OCI-LY7 (cell line): ENCODE results near the gene PTCRA. TPM values are rescaled to one million over a fixed set of nuclear protein-coding genes. Genes with fewer than 3 reads are reported as not detected.

Source experiments
- BruUV-seq: library from RNA; stranded (reverse); fragments of 400-500 nt; replicated peaks from 2 replicates; lab custom pipeline; 2021; lab: Mats Ljungman, UMichigan
- CTCF ChIA-PET: fragments of 300-600 bp; sonication (Branson Sonifier 250); formaldehyde crosslinking; loops from one replicate; lab custom pipeline; 2022; ENCODE audit warnings: antibody characterized with exemption; ENCODE audit not compliant: unreplicated experiment; lab: Charles Lee
- POLR2A ChIA-PET: fragments of 300-600 bp; sonication (Branson Sonifier 250); formaldehyde crosslinking; loops from one replicate; lab custom pipeline; 2022; ENCODE audit warnings: antibody characterized with exemption; lab: Charles Lee
- DNase-seq: peaks from one replicate; pipeline ENCODE4 v3.0.0-alpha.2; 2015; ENCODE audit warnings: low spot score
- H2AFZ ChIP-seq: fragments of 200-600 bp; sonication (generic), shearing (Covaris generic); 2 replicates; pipeline ENCODE4 v1.6.1; 2014; ENCODE audit warnings: mild to moderate bottlenecking, antibody characterized with exemption, low read length, moderate library complexity
- H3K27ac ChIP-seq: fragments of 200-600 bp; sonication (generic); 2 replicates; pipeline ENCODE4 v1.5.1; 2014; ENCODE audit warnings: mixed run types, low read depth, mild to moderate bottlenecking, moderate library complexity, low read length, inconsistent platforms; ENCODE audit not compliant: poor library complexity, severe bottlenecking
- H3K36me3 ChIP-seq: fragments of 200-600 bp; sonication (generic); 2 replicates; pipeline ENCODE4 v1.6.1; 2014; ENCODE audit warnings: mild to moderate bottlenecking, antibody characterized with exemption, low read length, moderate library complexity, mixed read lengths; ENCODE audit not compliant: insufficient read depth
- H3K4me1 ChIP-seq: fragments of 200-600 bp; sonication (generic); 2 replicates; pipeline ENCODE4 v1.5.1; 2014; ENCODE audit warnings: mild to moderate bottlenecking, low read length; ENCODE audit not compliant: insufficient read depth, poor library complexity, severe bottlenecking
- H3K4me2 ChIP-seq: fragments of 200-600 bp; sonication (generic); 2 replicates; pipeline ENCODE4 v1.6.1; 2014; ENCODE audit warnings: mild to moderate bottlenecking, low read length
- H3K4me3 ChIP-seq: fragments of 200-600 bp; sonication (generic); 2 replicates; pipeline ENCODE4 v1.5.1; 2014; ENCODE audit warnings: mild to moderate bottlenecking, low read depth, low read length; ENCODE audit not compliant: poor library complexity, severe bottlenecking
- H3K79me2 ChIP-seq: fragments of 200-600 bp; sonication (generic); 2 replicates; pipeline ENCODE4 v1.6.1; 2016; ENCODE audit warnings: low read depth, mild to moderate bottlenecking, low read length, moderate library complexity, mixed read lengths; ENCODE audit not compliant: insufficient read depth
- H3K9me2 ChIP-seq: fragments of 200-600 bp; sonication (generic); 2 replicates; pipeline ENCODE4 v1.6.1; 2016; ENCODE audit warnings: mild to moderate bottlenecking, low read length, mixed read lengths; ENCODE audit not compliant: insufficient read depth
- H3K9me3 ChIP-seq: fragments of 200-600 bp; sonication (generic); 2 replicates; pipeline ENCODE4 v1.6.1; 2014; ENCODE audit warnings: mild to moderate bottlenecking, mixed run types, low read length, mixed read lengths
- H4K20me1 ChIP-seq: fragments of 200-600 bp; sonication (generic); 2 replicates; pipeline ENCODE4 v1.6.1; 2014; ENCODE audit warnings: mild to moderate bottlenecking, antibody characterized with exemption, low read length, moderate library complexity, mixed read lengths; ENCODE audit not compliant: insufficient read depth
- EZH2phosphoT487 ChIP-seq: fragments of 200-600 bp; sonication (generic); IDR thresholded peaks from 2 replicates; pipeline ENCODE4 v1.6.1; 2018; ENCODE audit warnings: low read depth, borderline replicate concordance, mild to moderate bottlenecking, mixed run types, antibody characterized with exemption, low read length, moderate library complexity, mixed read lengths
- intact Hi-C: fragments of 100-400 bp; cut with micrococcal nuclease; formaldehyde crosslinking; loops from one replicate; pipeline ENCODE4 v1.10.0; 2022; ENCODE audit not compliant: unreplicated experiment
- total RNA-seq, 2 experiments: library from RNA; depleted of rRNA in 1 of 2; stranded (reverse); fragments of >200 nt in 1 of 2; shearing (Covaris generic) in 1 of 2; gene quantifications; 2 replicates each; pipeline ENCODE4 v1.2.3, GENCODE V29; 2014 to 2022
- TF ChIP-seq, protein P1 (sequence below): fragments of 200-600 bp; sonication (generic); conservative IDR thresholded peaks from 2 replicates; pipeline ENCODE4 v1.5.1; 2014; ENCODE audit warnings: mild to moderate bottlenecking, antibody characterized with exemption, low read length, moderate library complexity, mixed read lengths

The PTCRA gene
- total RNA-seq, 2 experiments from 2014 or later, result 0.85 to 0.91 TPM

- Histone ChIP-seq H3K36me3 (peaks cover 20% of the 10 kb centered on the region), H3K27ac (no peak overlapping the region), H3K4me2 (no peak overlapping the region), H3K9me2 (no peaks in the 10 kb centered on the region), H2AFZ (no peak overlapping the region), H3K4me3 (no peak overlapping the region), H3K9me3 (no peaks in the 10 kb centered on the region), H4K20me1 (no peaks in the 10 kb centered on the region), H3K4me1 (no peaks in the 10 kb centered on the region), H3K79me2 (no peaks in the 10 kb centered on the region)
- POLR2A ChIA-PET, result interaction anchor here (0.6 kb wide), 1 partner anchor 65 kb away, joined by 3 read pairs; no protein-coding TSS in a partner anchor
- no peak for DNase-seq
- CTCF ChIA-PET, result no interaction called here
- no TSS peak for BruUV-seq
- no peak for TF ChIP-seq EZH2phosphoT487
- TF ChIP-seq, protein P1, sequence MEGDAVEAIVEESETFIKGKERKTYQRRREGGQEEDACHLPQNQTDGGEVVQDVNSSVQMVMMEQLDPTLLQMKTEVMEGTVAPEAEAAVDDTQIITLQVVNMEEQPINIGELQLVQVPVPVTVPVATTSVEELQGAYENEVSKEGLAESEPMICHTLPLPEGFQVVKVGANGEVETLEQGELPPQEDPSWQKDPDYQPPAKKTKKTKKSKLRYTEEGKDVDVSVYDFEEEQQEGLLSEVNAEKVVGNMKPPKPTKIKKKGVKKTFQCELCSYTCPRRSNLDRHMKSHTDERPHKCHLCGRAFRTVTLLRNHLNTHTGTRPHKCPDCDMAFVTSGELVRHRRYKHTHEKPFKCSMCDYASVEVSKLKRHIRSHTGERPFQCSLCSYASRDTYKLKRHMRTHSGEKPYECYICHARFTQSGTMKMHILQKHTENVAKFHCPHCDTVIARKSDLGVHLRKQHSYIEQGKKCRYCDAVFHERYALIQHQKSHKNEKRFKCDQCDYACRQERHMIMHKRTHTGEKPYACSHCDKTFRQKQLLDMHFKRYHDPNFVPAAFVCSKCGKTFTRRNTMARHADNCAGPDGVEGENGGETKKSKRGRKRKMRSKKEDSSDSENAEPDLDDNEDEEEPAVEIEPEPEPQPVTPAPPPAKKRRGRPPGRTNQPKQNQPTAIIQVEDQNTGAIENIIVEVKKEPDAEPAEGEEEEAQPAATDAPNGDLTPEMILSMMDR, result no peak
- intact Hi-C loops, result no loop called here
Measured at GRCh38 chr6:42968783-42969182, 52.9 kb downstream of the PTCRA start.

- Histone ChIP-seq H3K4me1 (no peaks in the 10 kb centered on the region), H3K36me3 (peaks cover 21% of the 10 kb centered on the region), H3K4me2 (no peak overlapping the region), H4K20me1 (no peaks in the 10 kb centered on the region), H3K79me2 (no peaks in the 10 kb centered on the region), H3K4me3 (no peak overlapping the region), H2AFZ (no peak overlapping the region), H3K9me2 (no peaks in the 10 kb centered on the region), H3K9me3 (no peaks in the 10 kb centered on the region), H3K27ac (no peak overlapping the region)
- POLR2A ChIA-PET, result no interaction called here
- BruUV-seq, result no TSS peak
- TF ChIP-seq, protein P1, result no peak
- no peak for TF ChIP-seq EZH2phosphoT487
- intact Hi-C loops, result no loop called here
- DNase-seq, result no peak
- CTCF ChIA-PET, result no interaction called here
Measured at GRCh38 chr6:42969431-42969830, 53.6 kb downstream of the PTCRA start.

DNA sequence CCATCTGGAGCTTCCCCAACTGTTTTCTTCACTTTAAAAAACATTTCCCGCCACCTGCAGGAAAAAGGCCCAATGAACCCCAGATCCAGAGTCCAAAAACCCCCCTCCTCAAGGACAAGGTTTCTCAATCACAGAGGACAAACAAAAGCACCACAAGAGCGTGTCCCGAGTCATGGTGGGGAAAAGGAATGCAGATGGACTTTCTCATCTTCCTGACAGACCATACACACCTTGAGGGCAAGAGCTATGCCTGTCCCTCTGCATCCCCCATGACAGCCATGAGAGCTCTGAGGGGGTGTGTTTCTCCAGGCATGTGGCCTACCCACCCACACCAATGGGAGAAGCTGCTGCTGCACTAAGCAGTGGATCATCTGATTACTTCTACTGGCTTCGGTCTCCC is 54.1 kb downstream of the PTCRA start:
- ChIA-PET POLR2A (no interaction called here), CTCF (no interaction called here)
- Histone ChIP-seq H3K9me2 (no peaks in the 10 kb centered on the region), H3K9me3 (no peaks in the 10 kb centered on the region), H3K4me2 (no peak overlapping the region), H3K4me3 (no peak overlapping the region), H3K36me3 (peaks cover 20% of the 10 kb centered on the region), H3K27ac (no peak overlapping the region), H4K20me1 (no peaks in the 10 kb centered on the region), H3K79me2 (no peaks in the 10 kb centered on the region), H3K4me1 (no peaks in the 10 kb centered on the region), H2AFZ (no peak overlapping the region)
- intact Hi-C loops, result no loop called here
- no TSS peak for BruUV-seq
- TF ChIP-seq EZH2phosphoT487, result no peak
- TF ChIP-seq, protein P1, result no peak
- DNase-seq, result no peak
